C4-2B (cell line): ENCODE results near the gene MLXIP.

ENCODE experiments used
- H3K27ac ChIP-seq: fragments of 450-650 bp; 2 replicates; pipeline ENCODE4 v1.5.1; 2017
- CTCF ChIP-seq: fragments of 450-650 bp; conservative IDR thresholded peaks from 2 replicates; pipeline ENCODE4 v1.5.1; 2017; ENCODE audit warnings: mild to moderate bottlenecking
- ZFX ChIP-seq: fragments of 450-650 bp; IDR thresholded peaks from 2 replicates; pipeline ENCODE4 v1.6.1; 2017

The MLXIP gene

GRCh38 chr12:122142857-122143256, 64.3 kb downstream of the MLXIP start:
- TF ChIP-seq CTCF, result no peak
- TF ChIP-seq ZFX, result no peak
- H3K27ac ChIP-seq, result no peak overlapping the region

- no peak overlapping the region for H3K27ac ChIP-seq
- TF ChIP-seq CTCF (no peak), ZFX (no peak)
Observed at GRCh38 chr12:122144885-122145284, 66.3 kb downstream of the MLXIP start.

GRCh38 chr12:122145505-122146330, 67.2 kb downstream of the MLXIP start:
- no peak for TF ChIP-seq CTCF
- TF ChIP-seq ZFX, result no peak
- no peak overlapping the region for H3K27ac ChIP-seq

DNA sequence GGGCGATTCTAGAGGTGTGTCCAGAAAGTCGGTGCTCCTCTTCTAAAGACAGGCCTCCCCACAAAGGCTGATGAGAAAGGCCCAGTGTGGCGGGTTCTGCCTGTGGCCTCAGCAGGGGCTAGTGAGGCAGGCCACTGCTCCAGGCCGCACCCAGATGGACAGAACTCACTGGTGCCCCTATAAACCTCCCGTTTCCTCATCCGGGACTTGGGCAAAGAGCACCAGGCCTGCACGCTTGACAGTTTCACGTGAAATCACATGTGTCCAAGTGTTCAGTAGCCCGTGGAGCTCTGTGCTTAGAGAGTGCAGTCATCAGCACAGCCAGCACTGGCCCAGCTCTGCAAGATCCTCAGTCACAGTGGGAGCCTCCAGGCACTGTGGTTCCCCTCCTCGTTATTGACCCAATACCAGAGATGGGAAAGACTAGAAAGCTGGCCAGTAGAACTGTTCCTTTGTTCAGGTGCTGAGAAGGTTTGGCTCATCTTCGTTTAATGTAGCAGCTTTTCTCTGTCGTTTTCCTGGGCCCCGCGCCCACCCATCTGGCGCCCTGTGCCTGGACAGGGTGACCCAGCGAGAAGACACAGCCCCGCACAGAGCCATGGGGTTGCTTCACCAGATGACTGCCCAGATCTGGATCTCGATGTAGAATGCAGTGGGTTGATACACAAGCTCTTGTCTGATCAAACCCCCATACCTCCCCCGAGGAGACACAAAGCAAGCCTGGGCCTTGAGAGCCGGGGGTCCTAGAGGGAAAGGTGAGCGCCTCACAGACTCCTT, 69.1 kb downstream of the MLXIP start:
- H3K27ac ChIP-seq, result no peak overlapping the region
- TF ChIP-seq CTCF (no peak), ZFX (no peak)

DNA sequence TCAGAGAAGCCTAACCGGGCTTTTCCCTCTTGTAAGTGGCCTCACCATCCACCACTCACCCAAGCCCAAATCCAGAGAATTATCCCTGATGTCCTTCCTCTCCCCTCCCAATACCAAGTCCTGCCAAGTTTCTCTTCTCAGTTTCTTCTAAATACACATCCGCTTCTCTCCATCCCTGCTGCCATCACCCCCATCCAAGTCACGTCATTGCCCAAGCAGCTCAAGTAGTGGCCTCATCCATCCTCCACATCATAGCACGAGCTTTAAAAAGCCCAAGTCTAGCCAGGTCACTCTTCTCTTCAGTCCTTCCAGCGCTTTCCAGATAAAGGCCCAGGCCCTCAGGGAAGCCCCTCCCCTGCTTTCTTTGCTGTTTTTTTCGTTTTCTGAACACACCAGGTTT, 70.1 kb downstream of the MLXIP start:
- TF ChIP-seq CTCF, result no peak

GRCh38 chr12:122150127-122150681, 71.6 kb downstream of the MLXIP start:
- no peak overlapping the region for H3K27ac ChIP-seq
- TF ChIP-seq ZFX, result no peak
- TF ChIP-seq CTCF, result no peak

More for the DNA sequence above, 70.1 kb downstream of the MLXIP start:
- no peak overlapping the region for H3K27ac ChIP-seq

DNA sequence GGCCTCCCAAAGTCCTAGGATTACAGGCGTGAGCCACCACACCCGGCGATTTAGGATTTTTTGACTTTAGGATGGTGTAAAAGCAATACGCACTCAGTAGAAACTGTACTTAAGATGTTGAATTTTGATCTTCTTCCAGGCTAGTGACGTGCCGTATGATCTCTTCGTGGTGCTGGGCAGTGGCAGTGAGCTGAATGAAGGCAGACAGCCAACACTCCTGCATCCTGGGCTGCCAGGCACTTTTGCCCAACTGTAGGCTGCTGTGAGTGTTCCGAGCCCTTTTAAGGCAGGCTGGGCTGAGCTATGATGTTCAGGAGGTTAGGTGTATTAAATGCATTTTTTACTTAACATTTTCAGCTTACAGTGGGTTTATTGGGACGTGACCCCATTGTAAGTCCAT, 74.2 kb downstream of the MLXIP start:
- TF ChIP-seq CTCF (no peak), ZFX (no peak)
- H3K27ac ChIP-seq, result no peak overlapping the region
